ENCODE measurements around the gene CLEC11A.

The CLEC11A gene

GRCh38 chr19:50723069-50723468 lies at the start of gene CLEC11A:
CLEC11A (plus strand) TSS chr19:50723364; CDS start chr19:50723526, 162 bp downstream.
- DNase-seq (ENCODE audit: low read depth in 2 of 2), result no peak

GRCh38 chr19:50676625-50677197 lies 46.5 kb upstream of the CLEC11A start:
- no peak for DNase-seq (ENCODE audit: low read depth in 2 of 2)

GRCh38 chr19:50677636-50678035 lies 45.5 kb upstream of the CLEC11A start:
- DNase-seq (ENCODE audit: low read depth in 2 of 2), result no peak

- DNase-seq (ENCODE audit: low read depth in 2 of 2), result no peak
Measured at GRCh38 chr19:50678323-50678722, 44.8 kb upstream of the CLEC11A start.

- DNase-seq (ENCODE audit: low read depth in 2 of 2), result peak; percentile 36 to 43
Measured at GRCh38 chr19:50679177-50680125, 43.7 kb upstream of the CLEC11A start.

GRCh38 chr19:50686310-50687032 lies 36.7 kb upstream of the CLEC11A start:
- no peak for DNase-seq (ENCODE audit: low read depth in 2 of 2)

GRCh38 chr19:50688766-50689165 lies 34.4 kb upstream of the CLEC11A start:
- DNase-seq (ENCODE audit: low read depth in 2 of 2), result no peak

GRCh38 chr19:50690439-50690838 lies 32.7 kb upstream of the CLEC11A start:
- DNase-seq (ENCODE audit: low read depth in 2 of 2), result no peak

GRCh38 chr19:50693064-50693975 lies 29.8 kb upstream of the CLEC11A start:
- DNase-seq (ENCODE audit: low read depth in 2 of 2), result no peak

- no peak for DNase-seq (ENCODE audit: low read depth in 2 of 2)
Measured at GRCh38 chr19:50694815-50695145, 28.4 kb upstream of the CLEC11A start.

- no peak for DNase-seq (ENCODE audit: low read depth in 2 of 2)
Measured at GRCh38 chr19:50695251-50696093, 27.7 kb upstream of the CLEC11A start.

GRCh38 chr19:50696094-50696483 lies 27.1 kb upstream of the CLEC11A start:
- no peak for DNase-seq (ENCODE audit: low read depth in 2 of 2)

- DNase-seq (ENCODE audit: low read depth in 2 of 2), result no peak
Measured at GRCh38 chr19:50697414-50698124, 25.6 kb upstream of the CLEC11A start.

- DNase-seq (ENCODE audit: low read depth in 2 of 2), result no peak
Measured at GRCh38 chr19:50701367-50701985, 21.7 kb upstream of the CLEC11A start.

- DNase-seq (ENCODE audit: low read depth in 2 of 2), result no peak
Measured at GRCh38 chr19:50702158-50702870, 20.9 kb upstream of the CLEC11A start.

- DNase-seq (ENCODE audit: low read depth in 2 of 2), result no peak
Measured at GRCh38 chr19:50702871-50703829, 20.0 kb upstream of the CLEC11A start.

- no peak for DNase-seq (ENCODE audit: low read depth in 2 of 2)
Measured at GRCh38 chr19:50703915-50704796, 19.0 kb upstream of the CLEC11A start.
